OCI-LY3 (cell line): Measurements from ENCODE around the gene NXN.
"Not testable (repeated sequence)": the region's sequence is repeated elsewhere in the genome, so short reads cannot be mapped to it uniquely, and the experiment has no call there.

Experiments used
- CTCF ChIP-seq: fragments of 200-600, 300-600 bp; sonication (generic); IDR thresholded peaks from 2 replicates; pipeline ENCODE4 v1.5.1; 2014; ENCODE audit warnings: antibody characterized with exemption, low read length, low read depth
- EZH2phosphoT487 ChIP-seq: fragments of 200-600 bp; shearing (Covaris generic); IDR thresholded peaks from 2 replicates; pipeline ENCODE4 v1.6.1; 2018; ENCODE audit warnings: antibody characterized with exemption, mixed run types, low read depth

- TF ChIP-seq CTCF, EZH2phosphoT487: not testable (repeated sequence)
Measured at GRCh38 chr17:789931-790873, 189.4 kb downstream of the NXN start.
